ENCODE results near the gene GNG12.

GNG12 gene

GRCh38 chr1:67685067-67685557, 148.2 kb downstream of the GNG12 start, which contains the start of gene GADD45A:
Gene GADD45A, plus strand, starts transcription at chr1:67685201. Its CDS starts 294 bp downstream, at chr1:67685495.
- Mint-ChIP-seq H3K9me3 (no peaks in the 10 kb centered on the region), H3K4me3 (peak within 1 kb of the TSS; percentile 89), H3K27ac (peak within 1 kb of the TSS; percentile 98), H3K27me3 (no peaks in the 10 kb centered on the region), H3K36me3 (ENCODE audit: low read depth) (peaks cover 38% of the 10 kb centered on the region), H3K4me1 (ENCODE audit: low read depth) (peaks cover 46% of the 10 kb centered on the region)
- DNase-seq, result peak; percentile 91

GRCh38 chr1:67684526-67685066, 148.7 kb downstream of the GNG12 start:
- Mint-ChIP-seq H3K27me3 (no peaks in the 10 kb centered on the region), H3K27ac (peak overlapping the region; percentile 98), H3K9me3 (no peaks in the 10 kb centered on the region), H3K4me1 (ENCODE audit: low read depth) (peaks cover 46% of the 10 kb centered on the region), H3K36me3 (ENCODE audit: low read depth) (peaks cover 38% of the 10 kb centered on the region), H3K4me3 (peak overlapping the region; percentile 89)
- DNase-seq, result no peak

DNA sequence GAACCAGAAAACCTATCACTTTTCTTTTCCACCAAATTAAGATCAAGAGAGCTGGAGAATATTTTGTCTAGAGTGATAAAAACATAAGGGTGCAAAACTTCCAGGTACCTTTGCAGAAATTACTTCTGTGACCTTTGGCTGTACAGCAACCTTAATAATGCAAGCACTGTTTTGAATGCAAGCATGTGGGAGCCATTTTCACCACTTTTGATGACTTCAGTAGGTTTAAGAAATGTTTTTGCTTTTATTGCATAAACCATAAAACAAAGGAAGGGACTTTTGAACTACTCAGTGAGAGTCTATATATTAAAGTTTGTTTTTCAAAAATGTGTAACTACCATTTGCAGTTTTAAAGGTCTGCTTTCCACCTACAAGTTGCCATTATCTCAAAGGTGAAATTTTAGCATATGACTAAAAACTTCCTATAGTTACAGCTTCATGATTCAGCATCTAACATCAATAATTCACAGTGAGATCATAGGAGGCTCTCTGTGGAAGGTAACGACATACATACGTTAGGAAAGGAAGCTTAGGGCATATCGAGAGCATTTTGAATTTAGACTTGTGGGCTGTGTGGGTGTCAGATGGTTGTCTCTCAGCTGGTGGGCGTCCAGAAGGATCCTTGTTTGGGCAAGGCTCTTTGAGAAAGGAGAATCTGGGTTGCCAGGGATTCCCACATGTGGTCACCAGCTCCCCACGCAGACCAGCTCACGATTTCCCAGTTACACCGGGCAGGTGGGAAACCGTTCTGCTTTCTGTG, 149.3 kb downstream of the GNG12 start:
- Mint-ChIP-seq H3K4me1 (ENCODE audit: low read depth) (peaks cover 45% of the 10 kb centered on the region), H3K9me3 (no peaks in the 10 kb centered on the region), H3K27ac (peak overlapping the region; percentile 98), H3K4me3 (peak overlapping the region; percentile 89), H3K36me3 (ENCODE audit: low read depth) (peaks cover 31% of the 10 kb centered on the region), H3K27me3 (no peaks in the 10 kb centered on the region)
- DNase-seq, result peak; percentile 71

DNA sequence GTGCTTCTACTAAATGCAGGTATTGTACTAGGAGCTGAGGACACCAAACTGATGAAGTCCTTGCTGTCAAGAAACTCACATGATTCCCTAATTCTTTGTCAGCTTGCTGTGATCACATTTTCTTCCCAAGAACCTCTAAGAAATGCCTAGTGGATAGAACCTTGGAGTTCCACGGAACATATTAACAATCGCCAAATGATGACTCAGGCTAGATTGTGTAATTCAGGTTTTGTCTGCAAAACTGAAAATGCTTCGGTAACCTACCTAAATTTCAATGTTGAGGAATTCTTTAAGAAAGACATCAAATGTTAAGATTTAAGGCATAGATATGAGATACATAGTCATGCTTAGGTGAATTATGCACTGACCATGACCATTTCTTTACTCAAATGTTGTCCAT, 150.0 kb downstream of the GNG12 start:
- no peaks in the 10 kb centered on the region for H3K27me3 Mint-ChIP-seq
- H3K9me3 Mint-ChIP-seq, result no peaks in the 10 kb centered on the region
- peak overlapping the region; percentile 98 for H3K27ac Mint-ChIP-seq
- H3K4me1 Mint-ChIP-seq (ENCODE audit: low read depth), result peaks cover 39% of the 10 kb centered on the region
- H3K4me3 Mint-ChIP-seq, result peak overlapping the region; percentile 89
- no peak for DNase-seq
- peaks cover 25% of the 10 kb centered on the region for H3K36me3 Mint-ChIP-seq (ENCODE audit: low read depth)

DNA sequence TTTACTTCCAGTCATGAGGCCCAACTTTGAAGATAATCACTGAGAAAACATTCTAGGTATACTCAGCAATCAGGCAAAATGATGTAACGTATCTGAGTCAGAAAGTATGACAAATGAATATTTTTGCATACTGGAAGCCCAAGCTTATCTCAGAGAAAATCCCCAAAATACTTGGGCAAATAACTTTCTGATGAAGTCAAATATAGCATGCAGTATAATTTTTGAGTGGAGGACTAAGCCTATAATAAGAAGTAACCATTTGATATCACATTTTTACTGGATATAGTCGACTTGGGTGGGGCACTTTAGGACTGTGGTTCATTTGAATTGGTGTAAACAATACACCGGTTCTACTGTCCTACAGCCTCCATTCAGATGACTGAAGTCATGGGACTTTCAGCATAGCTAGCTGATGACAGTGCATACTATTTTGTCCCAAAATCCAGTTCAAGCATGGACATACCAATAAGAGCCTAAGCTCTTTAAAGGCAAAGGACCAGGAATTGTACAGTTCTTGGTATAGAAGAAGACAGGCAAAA, 150.5 kb downstream of the GNG12 start:
- Mint-ChIP-seq H3K4me1 (ENCODE audit: low read depth) (peaks cover 37% of the 10 kb centered on the region), H3K4me3 (no peak overlapping the region), H3K27me3 (no peaks in the 10 kb centered on the region), H3K36me3 (ENCODE audit: low read depth) (peaks cover 21% of the 10 kb centered on the region), H3K9me3 (no peaks in the 10 kb centered on the region), H3K27ac (peak overlapping the region; percentile 73)
- no peak for DNase-seq

DNA sequence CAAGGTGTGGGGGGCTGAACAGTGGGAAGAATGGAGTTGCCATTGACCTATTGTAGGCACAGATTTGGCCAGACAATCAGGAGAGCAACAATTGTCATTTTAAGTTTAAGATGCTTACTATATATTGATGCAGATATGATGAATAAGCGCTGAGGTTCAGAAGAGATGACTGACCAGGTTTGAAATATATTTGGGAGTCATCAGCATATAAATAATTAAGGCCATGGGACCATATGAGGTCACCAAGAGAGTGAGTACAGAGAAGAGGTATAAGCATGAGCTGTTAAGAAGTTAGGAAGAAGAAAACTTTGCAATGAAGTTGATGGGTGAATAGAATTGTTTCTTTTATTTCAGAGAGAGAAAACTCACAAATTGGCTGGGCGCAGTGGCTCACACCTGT, 152.8 kb downstream of the GNG12 start:
- Mint-ChIP-seq H3K4me1 (ENCODE audit: low read depth) (peaks cover 30% of the 10 kb centered on the region), H3K27me3 (no peaks in the 10 kb centered on the region), H3K4me3 (no peak overlapping the region), H3K36me3 (ENCODE audit: low read depth) (peaks cover 4% of the 10 kb centered on the region), H3K9me3 (no peaks in the 10 kb centered on the region), H3K27ac (no peak overlapping the region)
- no peak for DNase-seq

- Mint-ChIP-seq H3K4me3 (no peak overlapping the region), H3K27me3 (no peaks in the 10 kb centered on the region), H3K9me3 (no peaks in the 10 kb centered on the region), H3K27ac (no peak overlapping the region), H3K4me1 (ENCODE audit: low read depth) (peaks cover 37% of the 10 kb centered on the region), H3K36me3 (ENCODE audit: low read depth) (no peaks in the 10 kb centered on the region)
- no peak for DNase-seq
These were observed 153.6 kb downstream of the GNG12 start for GRCh38 chr1:67679691-67680090.

DNA sequence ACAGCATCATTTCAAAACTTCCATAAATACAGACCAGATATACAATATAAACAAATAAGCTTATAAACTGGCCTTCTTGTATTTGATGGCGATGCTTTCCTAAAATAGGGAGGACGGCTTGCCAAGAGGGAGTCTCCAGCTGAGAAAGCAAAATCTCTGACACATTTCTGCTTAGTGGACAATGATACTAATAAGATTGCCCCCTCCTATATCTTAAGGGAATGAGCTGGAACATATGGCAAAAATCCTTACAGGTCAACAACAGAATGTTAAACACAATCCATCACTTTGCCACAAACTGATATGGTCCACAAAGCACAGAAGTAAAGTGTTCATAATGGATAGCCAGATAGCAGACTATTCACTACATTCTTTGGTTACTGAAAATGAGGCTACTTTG, 155.3 kb downstream of the GNG12 start:
- DNase-seq, result no peak
- no peaks in the 10 kb centered on the region for H3K27me3 Mint-ChIP-seq
- H3K9me3 Mint-ChIP-seq, result no peaks in the 10 kb centered on the region
- H3K36me3 Mint-ChIP-seq (ENCODE audit: low read depth), result no peaks in the 10 kb centered on the region
- H3K27ac Mint-ChIP-seq, result no peak overlapping the region
- peaks cover 28% of the 10 kb centered on the region for H3K4me1 Mint-ChIP-seq (ENCODE audit: low read depth)
- H3K4me3 Mint-ChIP-seq, result no peak overlapping the region

DNA sequence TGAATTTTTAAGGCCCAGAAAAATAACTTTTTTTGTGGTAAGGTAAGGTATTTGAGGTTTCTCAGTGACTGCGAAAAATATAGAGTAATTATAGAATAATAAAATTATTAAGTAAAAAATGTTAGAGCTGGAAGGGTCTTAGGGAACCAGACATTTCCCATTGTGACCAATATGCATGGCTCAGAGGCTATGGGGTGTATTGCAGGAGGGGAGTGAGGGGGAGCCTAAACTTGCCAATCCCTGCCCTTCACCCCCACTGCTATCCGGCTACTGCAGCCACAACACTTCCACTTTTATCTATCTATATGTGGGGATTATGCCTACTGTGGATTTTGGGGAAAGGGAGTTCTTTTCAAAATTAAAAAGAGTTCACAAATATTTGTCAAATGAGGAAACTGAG, 155.9 kb downstream of the GNG12 start:
- H3K27me3 Mint-ChIP-seq, result peaks cover 3% of the 10 kb centered on the region
- DNase-seq, result no peak
- H3K36me3 Mint-ChIP-seq (ENCODE audit: low read depth), result no peaks in the 10 kb centered on the region
- peaks cover 23% of the 10 kb centered on the region for H3K4me1 Mint-ChIP-seq (ENCODE audit: low read depth)
- H3K9me3 Mint-ChIP-seq, result no peaks in the 10 kb centered on the region
- no peak overlapping the region for H3K4me3 Mint-ChIP-seq
- H3K27ac Mint-ChIP-seq, result no peak overlapping the region

GRCh38 chr1:67676946-67677345, 156.3 kb downstream of the GNG12 start:
- H3K27ac Mint-ChIP-seq, result no peak overlapping the region
- peaks cover 21% of the 10 kb centered on the region for H3K4me1 Mint-ChIP-seq (ENCODE audit: low read depth)
- no peaks in the 10 kb centered on the region for H3K9me3 Mint-ChIP-seq
- DNase-seq, result no peak
- H3K27me3 Mint-ChIP-seq, result peaks cover 6% of the 10 kb centered on the region
- no peak overlapping the region for H3K4me3 Mint-ChIP-seq
- no peaks in the 10 kb centered on the region for H3K36me3 Mint-ChIP-seq (ENCODE audit: low read depth)

DNA sequence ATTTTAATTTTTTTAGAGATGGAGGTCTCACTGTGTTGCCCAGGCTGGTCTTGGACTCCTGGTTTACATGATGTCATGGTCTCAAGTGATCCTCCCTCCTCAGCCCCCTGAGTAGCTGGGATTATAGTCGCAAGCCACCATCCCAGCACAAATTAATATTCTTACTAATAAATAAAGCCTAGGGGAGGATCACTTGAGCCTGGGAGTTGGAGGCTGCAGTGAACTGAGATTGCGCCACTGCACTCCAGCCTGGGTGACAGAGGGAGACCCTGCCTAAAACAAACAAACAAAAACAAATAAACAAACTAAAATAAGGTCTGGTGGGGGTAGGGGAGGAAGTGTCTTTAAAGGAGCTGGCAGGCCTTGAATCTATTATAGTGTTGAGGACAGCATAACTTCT, 157.0 kb downstream of the GNG12 start:
- H3K9me3 Mint-ChIP-seq, result no peaks in the 10 kb centered on the region
- H3K4me3 Mint-ChIP-seq, result no peak overlapping the region
- H3K27me3 Mint-ChIP-seq, result peaks cover 7% of the 10 kb centered on the region
- no peak for DNase-seq
- no peaks in the 10 kb centered on the region for H3K36me3 Mint-ChIP-seq (ENCODE audit: low read depth)
- H3K4me1 Mint-ChIP-seq (ENCODE audit: low read depth), result peaks cover 20% of the 10 kb centered on the region
- H3K27ac Mint-ChIP-seq, result no peak overlapping the region

GRCh38 chr1:67675800-67676199, 157.5 kb downstream of the GNG12 start:
- H3K27ac Mint-ChIP-seq, result no peak overlapping the region
- no peak overlapping the region for H3K4me3 Mint-ChIP-seq
- peaks cover 20% of the 10 kb centered on the region for H3K4me1 Mint-ChIP-seq (ENCODE audit: low read depth)
- H3K27me3 Mint-ChIP-seq, result peaks cover 7% of the 10 kb centered on the region
- H3K9me3 Mint-ChIP-seq, result no peaks in the 10 kb centered on the region
- DNase-seq, result no peak
- no peaks in the 10 kb centered on the region for H3K36me3 Mint-ChIP-seq (ENCODE audit: low read depth)

GRCh38 chr1:67674260-67675011, 158.8 kb downstream of the GNG12 start:
- H3K27me3 Mint-ChIP-seq, result peaks cover 13% of the 10 kb centered on the region
- H3K9me3 Mint-ChIP-seq, result no peaks in the 10 kb centered on the region
- peaks cover 20% of the 10 kb centered on the region for H3K4me1 Mint-ChIP-seq (ENCODE audit: low read depth)
- H3K27ac Mint-ChIP-seq, result peak overlapping the region; percentile 50
- DNase-seq, result peak; percentile 38
- H3K36me3 Mint-ChIP-seq (ENCODE audit: low read depth), result no peaks in the 10 kb centered on the region
- H3K4me3 Mint-ChIP-seq, result peak overlapping the region; percentile 37

GRCh38 chr1:67673468-67674201, 159.6 kb downstream of the GNG12 start:
- H3K27me3 Mint-ChIP-seq, result peaks cover 13% of the 10 kb centered on the region
- H3K36me3 Mint-ChIP-seq (ENCODE audit: low read depth), result no peaks in the 10 kb centered on the region
- no peak overlapping the region for H3K4me3 Mint-ChIP-seq
- no peaks in the 10 kb centered on the region for H3K9me3 Mint-ChIP-seq
- H3K4me1 Mint-ChIP-seq (ENCODE audit: low read depth), result peaks cover 20% of the 10 kb centered on the region
- no peak for DNase-seq
- H3K27ac Mint-ChIP-seq, result no peak overlapping the region
